GM21723 (cell line): Measurements from ENCODE around the gene COL9A3.

Source experiments
- ATAC-seq: cut with Tn5 transposase; IDR thresholded peaks from one replicate; pipeline ENCODE4 v1.9.1; 2021; ENCODE audit warnings: mild to moderate bottlenecking, moderate library complexity; ENCODE audit not compliant: unreplicated experiment

Gene COL9A3

GRCh38 chr20:62890444-62890843 is 73.6 kb downstream of the COL9A3 start:
- no peak for ATAC-seq
